Measurements from ENCODE around the gene RFX1.

DNA sequence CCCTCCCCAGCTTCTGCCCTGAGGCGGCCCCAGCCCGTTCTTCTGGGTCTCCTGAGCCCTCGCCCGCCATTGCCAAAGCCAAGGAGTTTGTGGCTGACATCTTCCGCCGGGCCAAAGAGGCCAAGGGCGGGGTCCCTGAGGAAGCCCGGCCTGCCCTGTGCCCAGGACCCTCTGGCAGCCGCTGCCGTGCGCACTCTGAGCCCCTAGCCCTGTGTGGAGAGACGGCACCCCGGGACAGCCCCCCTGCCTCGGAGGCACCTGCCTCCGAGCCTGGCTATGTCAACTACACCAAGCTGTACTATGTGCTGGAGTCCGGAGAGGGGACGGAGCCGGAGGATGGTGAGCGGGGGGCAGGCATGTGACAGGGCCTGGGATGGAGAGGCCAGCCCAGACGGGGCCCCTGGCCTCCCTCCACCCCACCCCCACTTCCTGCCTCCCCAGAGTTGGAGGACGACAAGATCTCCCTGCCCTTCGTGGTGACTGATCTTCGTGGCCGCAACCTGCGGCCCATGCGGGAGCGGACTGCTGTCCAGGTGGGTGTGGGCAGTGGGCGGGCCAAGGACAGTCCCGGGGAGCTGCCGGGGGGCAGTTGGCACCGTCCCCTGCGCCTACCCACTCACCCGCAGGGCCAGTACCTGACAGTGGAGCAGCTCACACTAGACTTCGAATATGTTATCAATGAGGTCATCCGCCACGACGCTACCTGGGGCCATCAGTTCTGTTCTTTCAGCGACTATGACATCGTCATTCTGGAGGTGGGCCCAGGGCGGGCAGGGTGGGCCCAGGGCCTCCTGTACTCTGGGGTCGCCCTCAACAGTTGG is 46.8 kb downstream of the RFX1 start:
- TF ChIP-seq POLR2AphosphoS5 (IDR thresholded peaks at IDR 0.05) (no peak), CTCF (IDR thresholded peaks at IDR 0.05) (no peak)
